Smooth muscle cell of bladder (primary cell): Measurements from ENCODE around the gene CC2D2B. TPM values are rescaled to one million over a fixed set of nuclear protein-coding genes. Genes with fewer than 3 reads are reported as not detected.

Source experiments
- total RNA-seq: library from RNA; depleted of rRNA; stranded (reverse); fragments of >200 nt; gene quantifications from 2 replicates; pipeline ENCODE4 v1.2.3, GENCODE V29; 2014

CC2D2B gene, protein sequence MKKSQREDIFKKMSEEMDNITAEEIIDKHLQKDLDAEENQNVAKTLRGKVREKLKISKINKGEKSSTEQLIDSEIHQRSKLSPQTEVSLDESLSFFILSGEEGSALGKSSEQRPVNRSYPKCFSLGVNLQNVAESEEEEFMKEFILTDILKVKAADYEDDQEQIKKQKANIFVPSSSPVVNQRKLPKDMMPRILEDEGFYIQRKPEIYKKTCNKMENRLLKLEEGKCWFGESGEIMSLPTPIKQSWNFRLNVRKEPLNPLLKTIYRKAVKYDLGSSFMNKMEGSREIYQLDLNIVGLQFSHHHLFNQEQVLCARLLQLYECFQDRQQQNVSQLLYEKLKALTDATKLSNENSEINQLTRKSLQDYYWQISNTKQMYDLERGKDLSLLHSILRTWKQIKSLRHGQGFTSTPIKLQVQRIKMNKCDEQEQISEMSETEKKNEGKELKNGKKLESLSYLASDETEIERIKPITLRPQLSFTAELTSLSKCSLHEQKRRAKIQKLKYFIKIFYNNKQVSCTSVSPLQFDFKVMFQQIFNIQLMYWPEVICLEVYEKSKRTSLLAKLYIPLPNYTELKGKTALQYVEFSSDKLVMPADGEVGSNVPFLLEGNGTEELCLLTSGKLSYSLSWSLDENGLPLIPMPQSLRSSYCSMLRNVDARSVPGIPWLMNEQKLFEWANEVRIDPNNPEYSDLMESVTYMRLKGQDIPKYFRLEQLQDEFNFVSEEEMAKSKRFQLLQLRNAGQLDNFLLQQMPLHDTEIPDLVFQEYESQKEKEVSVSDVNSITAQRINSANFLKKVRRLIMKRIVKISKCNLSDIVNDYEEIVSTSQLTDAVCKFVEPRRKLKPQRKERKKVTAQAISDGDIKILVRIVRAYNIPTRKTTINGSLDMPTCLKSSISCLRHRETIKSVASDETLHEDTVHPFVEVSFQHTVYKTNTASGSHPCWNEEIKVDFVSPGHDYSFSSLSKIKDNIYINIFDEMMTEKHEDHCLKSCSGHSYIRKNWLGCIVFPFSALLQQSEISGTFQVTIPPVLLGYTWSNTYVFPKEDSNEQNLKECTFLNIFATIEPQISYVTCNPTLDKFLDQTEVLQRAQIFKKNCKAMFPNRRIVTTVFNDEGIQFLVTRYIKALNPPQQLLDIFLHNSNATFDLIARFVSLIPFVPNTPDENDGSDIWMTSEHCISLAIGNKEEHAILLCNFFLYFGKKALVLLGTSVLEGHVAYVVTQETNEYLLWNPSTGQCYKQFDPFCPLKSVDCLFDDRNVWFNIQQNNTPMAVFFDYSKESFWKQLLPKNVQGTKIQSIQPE (N-terminal part only)
- total RNA-seq: 0.14 and 0.18 TPM in 2 replicates

GRCh38 chr10:95907456-95908253, at the start of gene CC2D2B:
CC2D2B (plus strand) TSS chr10:95907975; CDS start chr10:95911324, 3,349 bp downstream.

GRCh38 chr10:96043033-96043892, 135.5 kb downstream of the CC2D2B start, which contains the start of gene CCNJ:
CCNJ (plus strand) TSS chr10:96043583; CDS start chr10:96044394, 811 bp downstream.

Other genes with a start within 250 kb of the CC2D2B start
- gene TCTN3, start 214.0 kb upstream of the CC2D2B start, total RNA-seq: 31.6 and 41.9 TPM in 2 replicates
- 0.74 and 4.0 TPM in 2 replicates for gene ENTPD1, start 151.8 kb upstream of the CC2D2B start, total RNA-seq
- 4.0 and 4.8 TPM in 2 replicates for gene CCNJ, start 135.6 kb downstream of the CC2D2B start, total RNA-seq
- 10.2 and 13.2 TPM in 2 replicates for gene ZNF518A, start 222.3 kb downstream of the CC2D2B start, total RNA-seq